Epithelial cell of alveolus of lung (primary cell): Measurements from ENCODE around the gene CLDN19. TPM values are rescaled to one million over a fixed set of nuclear protein-coding genes. Genes with fewer than 3 reads are reported as not detected.

Source experiments
- total RNA-seq: library from RNA; depleted of rRNA; stranded (reverse); fragments of >200 nt; gene quantifications from 2 replicates; pipeline ENCODE4 v1.2.1, GENCODE V29; 2015

The CLDN19 gene, protein sequence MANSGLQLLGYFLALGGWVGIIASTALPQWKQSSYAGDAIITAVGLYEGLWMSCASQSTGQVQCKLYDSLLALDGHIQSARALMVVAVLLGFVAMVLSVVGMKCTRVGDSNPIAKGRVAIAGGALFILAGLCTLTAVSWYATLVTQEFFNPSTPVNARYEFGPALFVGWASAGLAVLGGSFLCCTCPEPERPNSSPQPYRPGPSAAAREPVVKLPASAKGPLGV
- total RNA-seq, result 1.6 TPM in 1 of 2 replicates, not detected in the other

GRCh38 chr1:42739753-42740700, at the start of gene CLDN19:
Gene CLDN19, minus strand, starts transcription at chr1:42740236. Its CDS starts 173 bp downstream, at chr1:42740063.

DNA sequence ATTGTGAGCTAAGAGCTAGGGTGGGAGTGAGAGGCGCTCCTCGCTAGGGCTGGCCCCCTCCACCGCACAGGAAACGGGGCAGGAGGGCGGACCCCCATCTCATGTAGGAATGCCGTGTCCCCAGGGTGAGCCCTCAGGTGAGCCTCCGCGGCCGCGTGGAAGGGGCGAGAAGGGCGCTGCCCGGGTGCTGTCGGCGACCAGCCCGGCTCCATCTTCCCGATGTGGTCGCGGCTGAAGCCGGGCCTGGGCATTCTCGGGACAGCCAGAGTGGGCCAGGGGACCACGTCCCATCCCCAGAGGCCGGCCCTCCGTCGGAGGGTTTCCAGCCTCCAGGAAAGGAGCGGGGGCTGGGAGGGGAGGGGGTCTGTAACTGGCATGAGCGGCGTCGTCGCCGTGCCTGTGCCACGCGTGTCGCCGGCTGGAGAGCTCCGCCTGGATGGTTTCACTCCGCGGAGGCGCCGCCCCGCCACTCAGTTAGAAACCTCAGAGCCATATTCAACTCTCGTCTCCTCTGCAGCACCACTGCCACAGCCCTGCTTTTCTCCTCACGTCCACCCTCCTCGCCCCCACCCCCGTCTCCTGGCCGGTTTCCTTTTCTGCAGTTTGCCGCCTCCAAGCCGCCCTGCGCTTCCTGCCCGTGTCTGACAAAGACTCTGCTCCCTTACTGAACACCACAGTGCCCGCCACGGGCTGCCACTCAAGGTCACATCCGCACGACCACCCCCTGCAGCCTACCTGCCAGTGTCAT, 45.1 kb upstream of the CLDN19 start, which contains the start of gene TMEM269:
Gene TMEM269, plus strand, starts transcription at position 46 of the 748 bp plus-strand sequence. CDS start 4,903 bp downstream, outside the sequence.

GRCh38 chr1:42766741-42767509, 26.9 kb upstream of the CLDN19 start, which contains the start of the genes C1orf50 and P3H1:
Gene C1orf50, plus strand, starts transcription at chr1:42767249. Its CDS starts 63 bp downstream, at chr1:42767312.
Gene P3H1, minus strand, starts transcription at chr1:42767028. Its CDS starts 57 bp downstream, at chr1:42766971.

Other genes with a start within 250 kb of the CLDN19 start
- gene PPIH, start 81.8 kb downstream of the CLDN19 start, total RNA-seq, result 38.1 and 51.3 TPM in 2 replicates
- gene YBX1, start 57.8 kb downstream of the CLDN19 start, total RNA-seq, result 388 and 812 TPM in 2 replicates
- gene P3H1, start 26.8 kb upstream of the CLDN19 start, total RNA-seq, result 182 and 193 TPM in 2 replicates
- 1.7 and 2.5 TPM in 2 replicates for gene C1orf50, start 27.0 kb upstream of the CLDN19 start, total RNA-seq
- gene TMEM269, start 44.8 kb upstream of the CLDN19 start, total RNA-seq, result 0.32 TPM in 1 of 2 replicates, not detected in the other
- 8.7 and 11.7 TPM in 2 replicates for gene ERMAP, start 76.9 kb upstream of the CLDN19 start, total RNA-seq
- 19.5 and 23.7 TPM in 2 replicates for gene SVBP, start 77.2 kb upstream of the CLDN19 start, total RNA-seq
- gene ZNF691, start 106.4 kb upstream of the CLDN19 start, total RNA-seq, result 6.5 and 8.7 TPM in 2 replicates
- gene SLC2A1, start 218.6 kb upstream of the CLDN19 start, total RNA-seq, result 164 and 255 TPM in 2 replicates